GM13976 (cell line): ENCODE measurements around the gene PEAR1.
A peak's percentile ranks its signal among the peaks of the same experiment; 100 is the strongest.

ENCODE experiments used
- DNase-seq: peaks from one replicate; pipeline ENCODE4 v3.0.0; 2012; ENCODE audit warnings: low spot score
- in situ Hi-C: fragments of 300-500 bp; cut with MboI; formaldehyde crosslinking; loops from one replicate; pipeline ENCODE4 v1.12.0; 2022; ENCODE audit warnings: low sequenced_read_pairs, mixed read lengths, inconsistent platforms; ENCODE audit not compliant: unreplicated experiment
- TF ChIP-seq, protein P1 (sequence below): IDR thresholded peaks from 2 replicates; pipeline ENCODE4 v1.5.1; 2012; ENCODE audit warnings: borderline replicate concordance, mild to moderate bottlenecking; ENCODE audit not compliant: insufficient read depth; ENCODE audit errors: extremely low read depth, missing control alignments, control extremely low read depth

The PEAR1 gene

DNA sequence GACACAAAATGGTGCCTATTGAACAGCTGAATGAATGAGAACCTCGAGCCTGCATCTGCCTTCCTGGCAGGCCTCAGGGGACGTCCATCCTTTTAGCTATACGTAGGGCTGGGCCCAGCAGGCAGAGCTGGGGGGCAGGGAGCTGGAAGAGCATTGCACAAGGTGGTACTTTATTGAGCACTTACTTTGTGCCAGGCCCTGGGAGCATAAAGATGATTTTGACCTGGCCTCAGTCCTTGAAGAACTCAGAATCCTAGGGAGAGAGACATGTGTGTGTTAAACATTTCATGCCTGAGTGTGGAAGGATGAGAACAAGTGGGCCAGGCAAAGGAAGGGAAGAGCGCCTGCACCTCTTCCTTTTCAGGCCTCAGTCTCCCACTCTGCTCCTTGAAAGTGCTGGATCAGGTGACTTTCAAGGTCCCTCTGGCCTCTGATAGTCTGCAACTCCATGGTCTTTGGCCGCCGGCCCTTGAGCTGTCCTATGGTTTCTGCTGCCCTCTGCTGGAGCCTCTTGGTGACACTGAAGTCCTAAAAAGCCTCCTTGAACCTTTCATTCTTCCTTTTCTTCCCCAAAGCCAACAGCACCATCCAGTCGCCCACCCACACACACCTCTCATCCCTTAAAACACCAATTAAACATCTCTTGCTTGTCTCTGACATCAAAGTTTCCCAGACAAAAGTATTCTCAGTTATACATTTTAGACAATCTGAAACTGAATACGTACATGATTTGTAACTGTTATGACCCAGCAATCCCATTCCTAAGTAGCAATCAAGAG lies 3.5 kb upstream of the PEAR1 start:
- TF ChIP-seq, protein P1, sequence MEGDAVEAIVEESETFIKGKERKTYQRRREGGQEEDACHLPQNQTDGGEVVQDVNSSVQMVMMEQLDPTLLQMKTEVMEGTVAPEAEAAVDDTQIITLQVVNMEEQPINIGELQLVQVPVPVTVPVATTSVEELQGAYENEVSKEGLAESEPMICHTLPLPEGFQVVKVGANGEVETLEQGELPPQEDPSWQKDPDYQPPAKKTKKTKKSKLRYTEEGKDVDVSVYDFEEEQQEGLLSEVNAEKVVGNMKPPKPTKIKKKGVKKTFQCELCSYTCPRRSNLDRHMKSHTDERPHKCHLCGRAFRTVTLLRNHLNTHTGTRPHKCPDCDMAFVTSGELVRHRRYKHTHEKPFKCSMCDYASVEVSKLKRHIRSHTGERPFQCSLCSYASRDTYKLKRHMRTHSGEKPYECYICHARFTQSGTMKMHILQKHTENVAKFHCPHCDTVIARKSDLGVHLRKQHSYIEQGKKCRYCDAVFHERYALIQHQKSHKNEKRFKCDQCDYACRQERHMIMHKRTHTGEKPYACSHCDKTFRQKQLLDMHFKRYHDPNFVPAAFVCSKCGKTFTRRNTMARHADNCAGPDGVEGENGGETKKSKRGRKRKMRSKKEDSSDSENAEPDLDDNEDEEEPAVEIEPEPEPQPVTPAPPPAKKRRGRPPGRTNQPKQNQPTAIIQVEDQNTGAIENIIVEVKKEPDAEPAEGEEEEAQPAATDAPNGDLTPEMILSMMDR: peak; percentile 61
- in situ Hi-C loops: loop anchor here (5.0 kb wide), 1 partner anchor 48 kb away; no protein-coding TSS in a partner anchor

DNA sequence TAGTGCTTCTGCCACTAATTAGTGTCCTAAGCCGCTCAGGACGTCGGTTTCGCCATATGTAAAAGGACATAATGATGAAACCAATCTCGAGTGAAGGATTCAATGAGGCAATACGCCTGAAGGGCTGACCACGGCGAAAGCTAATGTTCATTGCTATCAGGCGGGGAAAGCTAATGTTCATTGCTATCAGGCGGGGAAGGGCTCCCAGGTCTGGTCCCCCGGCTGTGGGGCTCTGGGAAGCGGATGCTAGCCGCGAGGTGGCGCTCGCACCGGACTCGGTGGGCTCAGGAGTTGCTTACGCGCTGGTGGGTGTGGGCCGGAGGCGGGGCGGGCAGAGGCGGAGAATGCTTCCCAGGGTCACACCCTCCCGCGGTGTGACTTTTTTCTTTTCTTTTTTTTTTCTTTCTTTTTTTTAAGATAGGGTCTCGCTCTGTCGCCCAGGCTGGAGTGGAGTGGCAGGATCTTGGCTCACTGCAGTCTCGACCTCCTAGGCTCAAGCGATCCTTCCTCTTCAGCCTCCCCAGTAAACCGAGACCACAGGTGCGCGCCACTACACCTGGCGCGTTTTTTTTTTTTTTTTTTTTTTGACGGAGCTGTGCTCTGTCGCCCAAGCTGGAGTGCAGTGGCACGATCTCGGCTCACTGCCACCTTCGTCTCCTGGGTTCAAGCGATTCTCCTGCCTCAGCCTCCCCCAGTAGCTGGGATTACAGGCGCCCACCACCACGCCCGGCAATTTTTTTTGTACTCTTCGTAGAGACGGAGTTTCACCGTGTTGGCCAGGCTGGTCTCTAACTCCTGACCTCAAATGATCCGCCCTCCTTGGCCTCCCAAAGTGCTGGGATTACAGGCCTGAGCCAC lies 1.1 kb upstream of the PEAR1 start:
- TF ChIP-seq, protein P1: peak; percentile 84
- in situ Hi-C loops: loop anchor here (5.0 kb wide), 1 partner anchor 50 kb away; no protein-coding TSS in a partner anchor
- peak; percentile 90 for DNase-seq

More for the DNA sequence above, 3.5 kb upstream of the PEAR1 start:
- DNase-seq: peak; percentile 84

- TF ChIP-seq, protein P1: no peak
- DNase-seq: no peak
- in situ Hi-C loops: loop anchor here (5.0 kb wide), 1 partner anchor 52 kb away; no protein-coding TSS in a partner anchor
These were observed 483 bp downstream of the PEAR1 start for GRCh38 chr1:156894001-156894400.

DNA sequence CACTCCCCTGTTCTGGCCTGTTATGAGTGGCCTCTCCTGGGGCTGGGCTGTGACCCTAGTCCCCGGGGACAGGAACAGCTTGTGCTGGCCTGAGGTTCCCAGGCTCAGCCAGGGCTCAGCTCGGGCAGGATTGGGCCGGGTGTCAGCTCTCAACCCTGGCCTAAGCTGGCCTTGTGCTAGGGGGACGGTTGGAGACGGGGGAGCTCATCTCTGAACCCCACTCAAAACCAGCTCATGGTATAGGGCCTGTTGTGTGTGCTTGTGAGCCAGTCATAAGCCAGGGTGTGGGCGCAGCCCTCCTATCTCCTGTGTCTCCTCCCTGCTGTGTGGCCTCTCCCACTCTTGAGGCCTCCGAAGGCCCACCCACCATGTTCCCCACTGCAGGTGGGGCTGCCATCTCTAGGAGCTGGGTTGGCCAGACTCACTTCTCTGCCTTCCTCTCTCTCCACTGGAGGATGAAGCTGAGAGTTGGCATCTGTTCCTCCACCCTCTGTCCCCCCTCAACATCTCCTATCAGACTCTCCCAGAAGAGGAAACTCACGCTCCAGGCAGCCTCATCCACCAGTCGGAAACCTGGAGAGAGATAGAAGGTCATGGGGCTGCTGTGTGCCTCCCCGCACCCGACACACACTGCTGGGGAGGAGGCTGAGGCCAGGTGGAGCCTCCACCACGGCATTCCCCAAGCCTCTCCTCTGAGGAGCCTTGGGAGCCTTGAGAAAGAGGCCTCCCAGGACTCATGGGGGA lies 1.4 kb downstream of the PEAR1 start:
- TF ChIP-seq, protein P1: no peak
- DNase-seq: no peak
- in situ Hi-C loops: loop anchor here (5.0 kb wide), 1 partner anchor 53 kb away; no protein-coding TSS in a partner anchor

- DNase-seq: no peak
- in situ Hi-C loops: no loop called here
- TF ChIP-seq, protein P1: no peak
These were observed 1.9 kb downstream of the PEAR1 start for GRCh38 chr1:156895455-156895812.

- no peak for DNase-seq
- TF ChIP-seq, protein P1: no peak
- in situ Hi-C loops: no loop called here
These were observed 2.4 kb downstream of the PEAR1 start for GRCh38 chr1:156895927-156896326.
